Kidney epithelial cell (primary cell): Measurements from ENCODE around the gene LCN10. TPM values are rescaled to one million over a fixed set of nuclear protein-coding genes. Genes with fewer than 3 reads are reported as not detected.

Source experiments
- DNase-seq: peaks from one replicate; pipeline ENCODE4 v3.0.0-alpha.2; 2010; ENCODE audit warnings: low read depth
- H3K27me3 ChIP-seq: 2 replicates; pipeline ENCODE4 v1.6.0; 2011; ENCODE audit warnings: low read length; ENCODE audit not compliant: control insufficient read depth, insufficient read depth
- H3K36me3 ChIP-seq: 2 replicates; pipeline ENCODE4 v1.5.1; 2011; ENCODE audit warnings: low read length; ENCODE audit not compliant: control insufficient read depth, insufficient read depth
- H3K4me3 ChIP-seq: 2 replicates; pipeline ENCODE4 v1.5.1; 2011; ENCODE audit warnings: low read depth, mild to moderate bottlenecking, control low read depth, low read length
- total RNA-seq: library from RNA; depleted of rRNA; stranded (reverse); fragments of >200 nt; gene quantifications from 2 replicates; pipeline ENCODE4 v1.2.3, GENCODE V29; 2015
- TF ChIP-seq, protein P1 (sequence below): IDR thresholded peaks from 2 replicates; pipeline ENCODE4 v1.5.1; 2011; ENCODE audit warnings: mild to moderate bottlenecking, moderate library complexity, low read length, control low read depth, inconsistent platforms; ENCODE audit not compliant: insufficient read depth, poor library complexity, severe bottlenecking

The LCN10 gene
- total RNA-seq, 1 donor from 2014 or later, result not detected

DNA sequence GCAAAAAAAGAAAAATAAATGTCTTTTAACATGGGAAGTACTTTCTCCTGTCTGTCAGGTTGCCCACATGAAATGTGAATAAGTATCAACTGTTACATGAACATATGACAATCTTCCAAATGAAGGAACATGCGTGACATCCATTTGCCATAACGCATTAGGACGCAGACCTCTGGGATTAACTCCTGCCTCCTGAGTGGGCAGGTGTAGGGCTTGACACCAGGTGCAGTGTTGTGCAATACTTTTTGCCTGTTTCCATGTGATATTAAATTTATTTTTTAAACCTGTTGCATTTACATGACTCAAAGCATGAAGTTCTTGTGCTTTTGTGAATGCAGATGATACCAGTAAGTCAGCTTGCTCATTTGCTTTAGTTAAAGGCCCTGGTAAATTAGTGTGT lies 39.7 kb upstream of the LCN10 start:
- no peak overlapping the region for H3K4me3 ChIP-seq
- H3K36me3 ChIP-seq, result no peaks in the 10 kb centered on the region
- H3K27me3 ChIP-seq, result peaks cover 17% of the 10 kb centered on the region
- no peak for DNase-seq
- TF ChIP-seq, protein P1, sequence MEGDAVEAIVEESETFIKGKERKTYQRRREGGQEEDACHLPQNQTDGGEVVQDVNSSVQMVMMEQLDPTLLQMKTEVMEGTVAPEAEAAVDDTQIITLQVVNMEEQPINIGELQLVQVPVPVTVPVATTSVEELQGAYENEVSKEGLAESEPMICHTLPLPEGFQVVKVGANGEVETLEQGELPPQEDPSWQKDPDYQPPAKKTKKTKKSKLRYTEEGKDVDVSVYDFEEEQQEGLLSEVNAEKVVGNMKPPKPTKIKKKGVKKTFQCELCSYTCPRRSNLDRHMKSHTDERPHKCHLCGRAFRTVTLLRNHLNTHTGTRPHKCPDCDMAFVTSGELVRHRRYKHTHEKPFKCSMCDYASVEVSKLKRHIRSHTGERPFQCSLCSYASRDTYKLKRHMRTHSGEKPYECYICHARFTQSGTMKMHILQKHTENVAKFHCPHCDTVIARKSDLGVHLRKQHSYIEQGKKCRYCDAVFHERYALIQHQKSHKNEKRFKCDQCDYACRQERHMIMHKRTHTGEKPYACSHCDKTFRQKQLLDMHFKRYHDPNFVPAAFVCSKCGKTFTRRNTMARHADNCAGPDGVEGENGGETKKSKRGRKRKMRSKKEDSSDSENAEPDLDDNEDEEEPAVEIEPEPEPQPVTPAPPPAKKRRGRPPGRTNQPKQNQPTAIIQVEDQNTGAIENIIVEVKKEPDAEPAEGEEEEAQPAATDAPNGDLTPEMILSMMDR, result no peak

DNA sequence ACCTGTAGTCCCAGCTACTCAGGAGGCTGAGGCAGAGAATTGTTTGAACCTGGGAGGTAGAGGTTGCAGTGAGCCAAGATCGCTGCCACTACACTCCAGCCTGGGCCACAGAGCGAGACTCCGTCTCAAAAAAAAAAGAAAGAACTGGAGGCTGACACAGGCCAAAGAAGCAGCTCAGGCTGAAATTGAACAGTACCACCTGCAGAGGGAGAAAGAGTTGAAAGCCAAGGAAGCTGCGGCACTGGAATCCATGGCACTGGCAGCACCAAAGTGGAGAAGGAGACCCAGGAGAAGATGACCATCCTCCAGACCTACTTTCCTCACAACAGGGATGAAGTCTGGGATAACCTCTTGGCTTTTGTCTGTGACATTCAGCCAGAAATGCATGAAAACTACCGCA lies 37.1 kb upstream of the LCN10 start:
- DNase-seq, result no peak
- H3K27me3 ChIP-seq, result peaks cover 19% of the 10 kb centered on the region
- TF ChIP-seq, protein P1, result no peak
- H3K4me3 ChIP-seq, result no peak overlapping the region
- no peaks in the 10 kb centered on the region for H3K36me3 ChIP-seq

DNA sequence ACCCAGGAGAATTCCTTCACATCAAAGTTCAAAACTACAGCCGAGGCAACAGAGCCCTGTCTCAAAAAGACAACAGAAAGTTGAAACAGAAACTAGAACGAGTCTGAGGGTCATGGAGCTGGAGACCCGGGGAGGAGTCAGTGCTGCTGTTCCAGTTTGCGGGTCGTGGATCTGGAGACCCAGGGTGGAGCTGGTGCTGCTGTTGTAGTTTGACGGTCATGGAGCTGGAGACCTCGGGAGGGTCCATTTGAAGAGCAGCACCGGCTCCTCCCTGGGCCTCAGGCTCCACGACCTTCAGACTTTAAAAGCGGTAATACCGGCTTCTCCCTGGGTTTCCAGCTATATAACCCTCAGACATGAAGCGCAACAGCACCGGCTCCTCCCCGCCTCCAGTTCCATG lies 34.6 kb upstream of the LCN10 start:
- no peak for DNase-seq
- H3K36me3 ChIP-seq, result no peaks in the 10 kb centered on the region
- no peak overlapping the region for H3K4me3 ChIP-seq
- TF ChIP-seq, protein P1, result no peak
- H3K27me3 ChIP-seq, result peaks cover 19% of the 10 kb centered on the region

DNA sequence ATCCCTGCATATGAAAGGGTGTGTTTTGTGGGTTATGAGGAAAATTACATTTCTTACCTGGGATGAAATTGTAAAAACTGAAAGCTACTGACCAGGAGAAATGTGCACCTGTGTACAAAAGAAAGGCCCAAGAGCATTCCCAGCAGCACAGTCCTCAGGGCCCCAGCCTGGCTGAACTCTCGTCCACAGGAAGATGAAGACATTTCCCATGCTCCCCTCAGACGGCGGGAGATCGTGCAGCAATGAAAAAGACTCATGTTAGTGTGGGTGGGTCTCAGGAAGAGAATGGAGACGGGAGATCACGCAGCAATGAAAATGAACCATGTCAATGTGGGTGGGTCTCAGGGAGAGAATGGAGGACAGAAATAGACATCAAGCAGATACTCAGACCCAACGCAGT lies 34.2 kb upstream of the LCN10 start:
- DNase-seq, result no peak
- Histone ChIP-seq H3K27me3 (peaks cover 19% of the 10 kb centered on the region), H3K36me3 (no peaks in the 10 kb centered on the region), H3K4me3 (no peak overlapping the region)
- TF ChIP-seq, protein P1, result no peak

DNA sequence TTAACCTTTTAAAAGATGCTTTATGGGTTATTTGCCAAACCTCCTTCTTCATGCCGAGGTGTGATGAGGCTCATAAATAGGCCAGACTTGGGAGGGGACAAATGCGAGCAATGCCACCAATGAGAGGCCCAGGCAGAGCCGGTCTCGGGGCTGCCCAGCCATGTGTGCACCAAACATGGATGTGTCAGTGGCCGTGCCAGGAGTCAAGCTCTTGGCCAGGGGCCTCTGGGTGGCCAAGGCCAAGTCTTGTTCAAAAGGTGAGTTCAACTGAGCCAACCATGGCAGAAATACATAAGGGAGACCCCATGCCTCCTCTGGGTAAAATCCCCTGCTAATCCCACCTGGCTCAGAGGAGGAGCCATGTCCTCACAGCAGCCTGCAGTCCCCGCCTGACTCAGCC lies 32.5 kb upstream of the LCN10 start:
- Histone ChIP-seq H3K36me3 (no peaks in the 10 kb centered on the region), H3K4me3 (no peak overlapping the region), H3K27me3 (peaks cover 17% of the 10 kb centered on the region)
- TF ChIP-seq, protein P1, result no peak
- DNase-seq, result no peak

DNA sequence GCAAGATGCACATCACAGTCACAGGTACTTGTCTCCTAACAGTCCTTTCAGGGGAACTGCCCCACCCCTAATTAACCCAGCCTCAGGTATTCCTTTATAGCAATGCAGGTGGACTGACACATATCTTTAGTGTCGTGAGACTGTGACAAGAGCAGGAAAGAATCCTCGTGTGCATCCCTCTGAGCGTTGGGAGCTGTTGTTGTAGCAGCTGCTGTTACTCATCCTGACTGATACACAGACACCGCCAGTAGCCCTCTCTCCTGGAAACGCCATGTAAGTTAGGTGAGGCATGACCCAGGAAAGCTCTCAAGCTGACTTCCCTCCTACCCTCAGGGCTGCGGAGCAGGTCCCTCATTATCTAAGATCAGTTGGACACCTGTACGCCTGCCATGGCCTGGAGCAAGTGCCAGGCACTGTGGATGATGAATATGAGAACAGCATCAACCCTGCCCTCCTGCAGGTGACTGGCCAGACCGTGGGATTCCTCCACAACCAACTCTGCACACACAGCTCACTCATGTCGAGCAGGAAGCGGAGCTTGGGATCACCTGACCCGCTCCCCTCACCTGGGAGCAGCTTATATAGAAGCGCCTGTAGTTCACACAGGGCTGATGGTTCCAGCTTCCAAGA lies 31.8 kb upstream of the LCN10 start:
- TF ChIP-seq, protein P1, result no peak
- Histone ChIP-seq H3K27me3 (peaks cover 17% of the 10 kb centered on the region), H3K4me3 (no peak overlapping the region), H3K36me3 (no peaks in the 10 kb centered on the region)
- no peak for DNase-seq
